ENCODE data around the gene PGAM5.

DNA sequence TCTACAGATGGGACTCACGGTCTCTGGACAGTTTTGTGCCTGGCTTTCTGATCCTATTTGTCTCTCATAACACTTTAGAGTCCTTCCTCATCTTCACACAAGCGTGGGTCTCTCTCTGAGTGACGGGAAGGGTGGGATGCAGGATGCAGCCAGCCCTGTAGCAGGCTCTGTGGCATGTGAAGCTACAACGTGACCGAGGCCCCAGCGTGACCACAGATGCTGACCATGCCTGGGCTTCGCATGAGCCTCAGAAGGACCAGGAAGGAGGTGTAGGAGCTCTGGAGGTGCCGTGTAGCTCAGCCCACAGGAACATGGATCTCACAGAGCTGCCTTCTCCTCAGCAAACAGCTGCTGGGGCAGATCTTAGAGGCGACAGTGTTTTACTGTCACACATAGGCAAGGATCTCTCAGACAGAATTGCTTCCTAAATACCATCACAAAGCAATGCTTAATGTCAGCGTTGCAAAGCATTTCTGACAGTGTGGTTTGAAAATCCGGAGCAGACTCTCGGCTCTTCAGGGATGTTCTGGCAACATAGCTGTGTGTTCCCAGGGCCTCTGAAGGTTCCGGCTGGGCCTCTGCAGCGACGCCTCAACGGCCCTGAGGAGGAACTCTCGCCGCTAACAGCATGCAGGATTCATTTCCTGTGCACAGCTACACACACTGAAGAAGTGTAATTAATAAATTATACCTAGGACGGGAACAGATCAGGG is 29.1 kb downstream of the PGAM5 start:
- TF ChIP-seq POLR2A (IDR thresholded peaks at IDR 0.05), result no peak
- TF ChIP-seq, protein P1, sequence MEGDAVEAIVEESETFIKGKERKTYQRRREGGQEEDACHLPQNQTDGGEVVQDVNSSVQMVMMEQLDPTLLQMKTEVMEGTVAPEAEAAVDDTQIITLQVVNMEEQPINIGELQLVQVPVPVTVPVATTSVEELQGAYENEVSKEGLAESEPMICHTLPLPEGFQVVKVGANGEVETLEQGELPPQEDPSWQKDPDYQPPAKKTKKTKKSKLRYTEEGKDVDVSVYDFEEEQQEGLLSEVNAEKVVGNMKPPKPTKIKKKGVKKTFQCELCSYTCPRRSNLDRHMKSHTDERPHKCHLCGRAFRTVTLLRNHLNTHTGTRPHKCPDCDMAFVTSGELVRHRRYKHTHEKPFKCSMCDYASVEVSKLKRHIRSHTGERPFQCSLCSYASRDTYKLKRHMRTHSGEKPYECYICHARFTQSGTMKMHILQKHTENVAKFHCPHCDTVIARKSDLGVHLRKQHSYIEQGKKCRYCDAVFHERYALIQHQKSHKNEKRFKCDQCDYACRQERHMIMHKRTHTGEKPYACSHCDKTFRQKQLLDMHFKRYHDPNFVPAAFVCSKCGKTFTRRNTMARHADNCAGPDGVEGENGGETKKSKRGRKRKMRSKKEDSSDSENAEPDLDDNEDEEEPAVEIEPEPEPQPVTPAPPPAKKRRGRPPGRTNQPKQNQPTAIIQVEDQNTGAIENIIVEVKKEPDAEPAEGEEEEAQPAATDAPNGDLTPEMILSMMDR (IDR thresholded peaks at IDR 0.05), result no peak

All from thyroid gland (tissue), 4 donors.